Measurements from ENCODE around the gene KDM4C.

- TF ChIP-seq CTCF (IDR thresholded peaks at IDR 0.05; ENCODE audit: insufficient read depth, low read depth, low read length) (no peak), EZH2 (IDR thresholded peaks at IDR 0.05; ENCODE audit: insufficient read depth, low read length) (no peak)
These were observed 453.9 kb downstream of the KDM4C start for GRCh38 chr9:7211657-7212056.
